ENCODE data around the gene KCNK1. TPM values are rescaled to one million over a fixed set of nuclear protein-coding genes. Genes with fewer than 3 reads are reported as not detected.

Gene KCNK1
- total RNA-seq, 1 experiment from 2014 or later, result 60.6 TPM

- H3K4me1 ChIP-seq (replicated peaks; ENCODE audit: insufficient read depth), result no peaks in the 10 kb centered on the region
- no peak overlapping the region for H3K4me2 ChIP-seq
- H3K27ac ChIP-seq, result no peak overlapping the region
- no peak overlapping the region for H2AFZ ChIP-seq
- no peaks in the 10 kb centered on the region for H3K79me2 ChIP-seq (ENCODE audit: low read depth)
- no peak overlapping the region for H3K4me3 ChIP-seq
- H3K9me3 ChIP-seq (ENCODE audit: insufficient read depth, low read depth), result no peaks in the 10 kb centered on the region; the same call in 1 of the 2 replicates
- CTCF ChIA-PET, result no interaction called here
- no peaks in the 10 kb centered on the region for H3F3A ChIP-seq (ENCODE audit: insufficient read depth, low read depth)
- POLR2A ChIA-PET (ENCODE audit: unreplicated experiment), result no interaction called here
- BruUV-seq (replicated peaks), result no TSS peak
- no peaks in the 10 kb centered on the region for H4K20me1 ChIP-seq (ENCODE audit: insufficient read depth)
- no peak for DNase-seq
- no peaks in the 10 kb centered on the region for H3K36me3 ChIP-seq (ENCODE audit: low read depth)
- H3K9me2 ChIP-seq (ENCODE audit: insufficient read depth), result 0 out of 2 replicates have a peak, but pooled peaks cover 6% of the 10 kb centered on the region
- H3K27me3 ChIP-seq (ENCODE audit: insufficient read depth, low read depth), result no peaks in the 10 kb centered on the region
- intact Hi-C loops (cut with micrococcal nuclease; ENCODE audit: unreplicated experiment), result no loop called here
- TF ChIP-seq EZH2 (IDR thresholded peaks at IDR 0.05; ENCODE audit: low read depth), result no peak
- no peak for TF ChIP-seq CTCF (conservative IDR thresholded peaks at IDR 0.05)
These were observed 26.7 kb upstream of the KCNK1 start for GRCh38 chr1:233587196-233587595.

GRCh38 chr1:233587958-233588799 lies 25.7 kb upstream of the KCNK1 start:
- no peaks in the 10 kb centered on the region for H3K79me2 ChIP-seq (ENCODE audit: low read depth)
- H3K4me2 ChIP-seq, result no peak overlapping the region
- H3K9me2 ChIP-seq (ENCODE audit: insufficient read depth), result 0 out of 2 replicates have a peak, but pooled peaks cover 6% of the 10 kb centered on the region
- TF ChIP-seq EZH2 (IDR thresholded peaks at IDR 0.05; ENCODE audit: low read depth), result no peak
- TF ChIP-seq CTCF (conservative IDR thresholded peaks at IDR 0.05), result no peak
- ChIA-PET POLR2A (ENCODE audit: unreplicated experiment) (no interaction called here), CTCF (interaction anchor here (0.6 kb wide), 2 partner anchors 8 to 39 kb away, joined by 3 read pairs; no protein-coding TSS in a partner anchor)
- no peaks in the 10 kb centered on the region for H3K4me1 ChIP-seq (replicated peaks; ENCODE audit: insufficient read depth)
- intact Hi-C loops (cut with micrococcal nuclease; ENCODE audit: unreplicated experiment), result no loop called here
- no TSS peak for BruUV-seq (replicated peaks)
- DNase-seq, result no peak
- no peak overlapping the region for H3K27ac ChIP-seq
- H3K36me3 ChIP-seq (ENCODE audit: low read depth), result no peaks in the 10 kb centered on the region
- H3F3A ChIP-seq (ENCODE audit: insufficient read depth, low read depth), result no peaks in the 10 kb centered on the region
- no peak overlapping the region for H3K4me3 ChIP-seq
- no peaks in the 10 kb centered on the region for H4K20me1 ChIP-seq (ENCODE audit: insufficient read depth)
- H2AFZ ChIP-seq, result no peak overlapping the region
- no peaks in the 10 kb centered on the region; the same call in 1 of the 2 replicates for H3K9me3 ChIP-seq (ENCODE audit: insufficient read depth, low read depth)
- no peaks in the 10 kb centered on the region for H3K27me3 ChIP-seq (ENCODE audit: insufficient read depth, low read depth)

- intact Hi-C loops (cut with micrococcal nuclease; ENCODE audit: unreplicated experiment), result no loop called here
- no peak for DNase-seq
These were observed 16.4 kb upstream of the KCNK1 start for GRCh38 chr1:233597489-233597901.

More at GRCh38 chr1:233597489-233597901, 16.4 kb upstream of the KCNK1 start:
- H3K27ac ChIP-seq, result no peak overlapping the region
- CTCF ChIA-PET, result no interaction called here
- H3K27me3 ChIP-seq (ENCODE audit: insufficient read depth, low read depth), result no peaks in the 10 kb centered on the region
- no peaks in the 10 kb centered on the region for H3K9me3 ChIP-seq (ENCODE audit: insufficient read depth, low read depth)
- H3F3A ChIP-seq (ENCODE audit: insufficient read depth, low read depth), result no peaks in the 10 kb centered on the region
- no peak overlapping the region for H3K4me3 ChIP-seq
- no peaks in the 10 kb centered on the region; the same call in 1 of the 2 replicates for H3K9me2 ChIP-seq (ENCODE audit: insufficient read depth)
- H3K4me2 ChIP-seq, result no peak overlapping the region
- TF ChIP-seq EZH2 (IDR thresholded peaks at IDR 0.05; ENCODE audit: low read depth) (no peak), CTCF (conservative IDR thresholded peaks at IDR 0.05) (no peak)
- no peaks in the 10 kb centered on the region for H3K36me3 ChIP-seq (ENCODE audit: low read depth)
- no TSS peak for BruUV-seq (replicated peaks)
- H4K20me1 ChIP-seq (ENCODE audit: insufficient read depth), result no peaks in the 10 kb centered on the region
- H3K79me2 ChIP-seq (ENCODE audit: low read depth), result no peaks in the 10 kb centered on the region
- POLR2A ChIA-PET (ENCODE audit: unreplicated experiment), result no interaction called here
- H2AFZ ChIP-seq, result no peak overlapping the region
- no peaks in the 10 kb centered on the region for H3K4me1 ChIP-seq (replicated peaks; ENCODE audit: insufficient read depth)
